ENCODE data around the gene PHKG2.

Gene PHKG2

GRCh38 chr16:30773826-30774225 is 25.6 kb downstream of the PHKG2 start:
- in situ Hi-C loops (cut with MboI; ENCODE audit: low sequenced_read_pairs): no loop called here

GRCh38 chr16:30774367-30775130 is 26.3 kb downstream of the PHKG2 start:
- in situ Hi-C loops (cut with MboI; ENCODE audit: low sequenced_read_pairs): no loop called here

- in situ Hi-C loops (cut with MboI; ENCODE audit: low sequenced_read_pairs): no loop called here
Observed at GRCh38 chr16:30775131-30775391, 26.8 kb downstream of the PHKG2 start.

- in situ Hi-C loops (cut with MboI; ENCODE audit: low sequenced_read_pairs): no loop called here
Observed at GRCh38 chr16:30775392-30776188, 27.4 kb downstream of the PHKG2 start.

GRCh38 chr16:30777591-30778297 is 29.5 kb downstream of the PHKG2 start:
- in situ Hi-C loops (cut with MboI; ENCODE audit: low sequenced_read_pairs): no loop called here

- in situ Hi-C loops (cut with MboI; ENCODE audit: low sequenced_read_pairs): no loop called here
Observed at GRCh38 chr16:30778549-30779244, 30.5 kb downstream of the PHKG2 start.

GRCh38 chr16:30779596-30779995 is 31.4 kb downstream of the PHKG2 start:
- in situ Hi-C loops (cut with MboI; ENCODE audit: low sequenced_read_pairs): no loop called here

GRCh38 chr16:30780021-30780420 is 31.8 kb downstream of the PHKG2 start:
- in situ Hi-C loops (cut with MboI; ENCODE audit: low sequenced_read_pairs): no loop called here

- in situ Hi-C loops (cut with MboI; ENCODE audit: low sequenced_read_pairs): no loop called here
Observed at GRCh38 chr16:30780549-30780948, 32.3 kb downstream of the PHKG2 start.

- in situ Hi-C loops (cut with MboI; ENCODE audit: low sequenced_read_pairs): no loop called here
Observed at GRCh38 chr16:30782486-30783279, 34.5 kb downstream of the PHKG2 start.

GRCh38 chr16:30783280-30784109 is 35.3 kb downstream of the PHKG2 start:
- in situ Hi-C loops (cut with MboI; ENCODE audit: low sequenced_read_pairs): no loop called here

- in situ Hi-C loops (cut with MboI; ENCODE audit: low sequenced_read_pairs): no loop called here
Observed at GRCh38 chr16:30784215-30784614, 36.0 kb downstream of the PHKG2 start.

GRCh38 chr16:30785126-30786106 is 37.2 kb downstream of the PHKG2 start:
- in situ Hi-C loops (cut with MboI; ENCODE audit: low sequenced_read_pairs): no loop called here

- in situ Hi-C loops (cut with MboI; ENCODE audit: low sequenced_read_pairs): no loop called here
Observed at GRCh38 chr16:30786115-30786935, 38.1 kb downstream of the PHKG2 start.

GRCh38 chr16:30786936-30787612 is 38.8 kb downstream of the PHKG2 start, which contains the start of gene ZNF629:
ZNF629 (minus strand) TSS chr16:30787205; CDS start chr16:30784482, 2,723 bp downstream.
- in situ Hi-C loops (cut with MboI; ENCODE audit: low sequenced_read_pairs): no loop called here

- in situ Hi-C loops (cut with MboI; ENCODE audit: low sequenced_read_pairs): no loop called here
Observed at GRCh38 chr16:30787613-30788378, 39.6 kb downstream of the PHKG2 start.
